ENCODE results near the gene SET. TPM values are rescaled to one million over a fixed set of nuclear protein-coding genes. Genes with fewer than 3 reads are reported as not detected.

Gene SET
- total and polyA plus RNA-seq, 2 of the 8 experiments (the other 6 are each of a cell fraction or from before 2014, with no cell fraction given), result 466 to 1,345 TPM

DNA sequence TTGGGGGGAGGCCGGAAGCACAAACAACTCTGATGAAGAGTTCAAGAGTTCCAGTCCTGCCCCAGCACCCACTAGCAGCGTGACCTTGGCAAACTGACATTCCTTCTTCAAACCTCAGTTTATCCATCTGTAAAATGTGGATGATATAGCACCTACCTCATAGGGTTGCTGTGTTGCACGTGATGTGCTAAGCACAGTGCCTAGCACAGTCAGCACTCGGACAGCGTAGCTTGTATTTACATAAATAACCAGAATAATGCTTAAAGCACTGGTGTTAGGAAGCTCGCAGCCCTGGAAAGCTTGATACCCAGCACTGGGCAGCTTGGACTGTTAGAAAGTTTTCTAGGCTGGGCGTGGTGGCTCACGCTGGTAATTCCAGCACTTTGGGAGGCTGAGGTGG lies 18.4 kb downstream of the SET start:
- Histone ChIP-seq H2AK5ac (ENCODE audit: low read depth, low read length) (no peak overlapping the region), H3K79me1 (ENCODE audit: low read depth, low read length) (no peaks in the 10 kb centered on the region), H3K4me2 (ENCODE audit: insufficient read depth in 1 of 2, low read depth in 2 of 2, low read length in 2 of 2) (no peak overlapping the region), H3K4me1 (replicated peaks in 1 of 4; ENCODE audit: control insufficient read depth in 3 of 4, insufficient read depth in 4 of 4, low read length in 3 of 4) (peaks cover 0 to 4% (median 2%) of the 10 kb centered on the region in 4 experiments; a peak in 3 of 7 replicates), H3K23me2 (ENCODE audit: low read depth, low read length) (peaks cover 7% of the 10 kb centered on the region; the same call in 1 of the 2 replicates), H3K14ac (ENCODE audit: insufficient read length) (no peak overlapping the region), H3K79me2 (ENCODE audit: control insufficient read depth in 1 of 2, insufficient read depth in 2 of 2, low read length in 2 of 2) (no peaks in the 10 kb centered on the region), H4K5ac (ENCODE audit: insufficient read length, low read depth, low read length) (no peak overlapping the region), H4K91ac (replicated peaks; ENCODE audit: insufficient read length, low read length) (no peak overlapping the region), H2BK12ac (ENCODE audit: low read depth, low read length) (no peak overlapping the region), H2BK15ac (ENCODE audit: low read length) (no peak overlapping the region), H3K4me3 (ENCODE audit: extremely low read depth in 1 of 4, insufficient read depth in 2 of 4, low read depth in 3 of 4, low read length in 4 of 4) (no peak overlapping the region), H2BK120ac (replicated peaks; ENCODE audit: low read depth, low read length) (no peak overlapping the region), H3K9ac (replicated peaks in 1 of 4; ENCODE audit: extremely low read depth in 1 of 4, low read depth in 3 of 4, low read length in 3 of 4) (no peak overlapping the region), H3K27me3 (replicated peaks in 1 of 4; ENCODE audit: control insufficient read depth in 3 of 4, extremely low read depth in 1 of 4, insufficient read depth in 3 of 4, low read length in 3 of 4) (no peaks in the 10 kb centered on the region), H3K23ac (ENCODE audit: insufficient read length) (no peak overlapping the region), H4K20me1 (replicated peaks in 1 of 2; ENCODE audit: control insufficient read depth in 1 of 2, insufficient read depth in 2 of 2, low read length in 2 of 2) (peaks cover 0 to 2% of the 10 kb centered on the region in 2 experiments), H2BK5ac (ENCODE audit: low read depth, low read length) (no peak overlapping the region), H3K27ac (ENCODE audit: low read depth, low read length) (no peak overlapping the region), H3K9me3 (ENCODE audit: insufficient read depth in 2 of 2, low read depth in 1 of 2, low read length in 1 of 2) (no peaks in the 10 kb centered on the region), H2BK20ac (ENCODE audit: low read length) (no peak overlapping the region), H3K36me3 (ENCODE audit: control insufficient read depth in 2 of 4, insufficient read depth in 4 of 4, low read length in 3 of 4) (peaks cover 0 to 5% (median 0%) of the 10 kb centered on the region in 4 experiments; a peak in 2 of 8 replicates), H3K4ac (replicated peaks; ENCODE audit: insufficient read length, low read depth, low read length) (no peak overlapping the region), H3K56ac (replicated peaks; ENCODE audit: insufficient read length, low read depth, low read length) (no peak overlapping the region), H3K18ac (ENCODE audit: extremely low read depth, low read length) (no peak overlapping the region), H4K8ac (ENCODE audit: extremely low read depth, insufficient read depth, low read length) (no peak overlapping the region), H2AFZ (ENCODE audit: low read length) (no peak overlapping the region)
- DNase-seq (ENCODE audit: low read depth in 1 of 2, low spot score in 2 of 2) (no peak), FAIRE-seq (no peak)
- POLR2A ChIA-PET (ENCODE audit: partially characterized antibody), result interaction anchor here (12.5 to 46.1 kb wide), 2 partner anchors 13 to 30 kb away, joined by 133 to 1197 read pairs; partner anchors contain the start of genes DYNC2I2, SET and ZDHHC12
- WGBS, 2 experiments (ENCODE audit: extremely low coverage in 1 of 2, insufficient coverage in 1 of 2, insufficient read length in 1 of 2, insufficient replicate concordance in 2 of 2, low coverage in 1 of 2, low lambda C conversion rate in 2 of 2, missing lambda C conversion rate in 1 of 2), result 95% methylated on average over 8 of the region's 8 CpGs; no CpG with 5 or more reads in 1 of the 2 experiments
- CTCF ChIA-PET (ENCODE audit: partially characterized antibody), result interaction anchor here (1.4 kb wide), 2 partner anchors 12 to 72 kb away, joined by 3 to 5 read pairs; no protein-coding TSS in a partner anchor
- TF ChIP-seq, protein P1, sequence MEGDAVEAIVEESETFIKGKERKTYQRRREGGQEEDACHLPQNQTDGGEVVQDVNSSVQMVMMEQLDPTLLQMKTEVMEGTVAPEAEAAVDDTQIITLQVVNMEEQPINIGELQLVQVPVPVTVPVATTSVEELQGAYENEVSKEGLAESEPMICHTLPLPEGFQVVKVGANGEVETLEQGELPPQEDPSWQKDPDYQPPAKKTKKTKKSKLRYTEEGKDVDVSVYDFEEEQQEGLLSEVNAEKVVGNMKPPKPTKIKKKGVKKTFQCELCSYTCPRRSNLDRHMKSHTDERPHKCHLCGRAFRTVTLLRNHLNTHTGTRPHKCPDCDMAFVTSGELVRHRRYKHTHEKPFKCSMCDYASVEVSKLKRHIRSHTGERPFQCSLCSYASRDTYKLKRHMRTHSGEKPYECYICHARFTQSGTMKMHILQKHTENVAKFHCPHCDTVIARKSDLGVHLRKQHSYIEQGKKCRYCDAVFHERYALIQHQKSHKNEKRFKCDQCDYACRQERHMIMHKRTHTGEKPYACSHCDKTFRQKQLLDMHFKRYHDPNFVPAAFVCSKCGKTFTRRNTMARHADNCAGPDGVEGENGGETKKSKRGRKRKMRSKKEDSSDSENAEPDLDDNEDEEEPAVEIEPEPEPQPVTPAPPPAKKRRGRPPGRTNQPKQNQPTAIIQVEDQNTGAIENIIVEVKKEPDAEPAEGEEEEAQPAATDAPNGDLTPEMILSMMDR (IDR thresholded peaks at IDR 0.05; ENCODE audit: control extremely low read depth in 1 of 3, insufficient read depth in 1 of 3, low read depth in 1 of 3, low read length in 3 of 3), result no peak
- TF ChIP-seq ZNF274 (IDR thresholded peaks at IDR 0.05; ENCODE audit: borderline replicate concordance, extremely low read depth, low read length), result no peak
- TF ChIP-seq, protein P2, sequence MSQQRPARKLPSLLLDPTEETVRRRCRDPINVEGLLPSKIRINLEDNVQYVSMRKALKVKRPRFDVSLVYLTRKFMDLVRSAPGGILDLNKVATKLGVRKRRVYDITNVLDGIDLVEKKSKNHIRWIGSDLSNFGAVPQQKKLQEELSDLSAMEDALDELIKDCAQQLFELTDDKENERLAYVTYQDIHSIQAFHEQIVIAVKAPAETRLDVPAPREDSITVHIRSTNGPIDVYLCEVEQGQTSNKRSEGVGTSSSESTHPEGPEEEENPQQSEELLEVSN (IDR thresholded peaks at IDR 0.05), result no peak
- no peak for TF ChIP-seq TBP (IDR thresholded peaks at IDR 0.05; ENCODE audit: low read depth, low read length)
- TF ChIP-seq BRCA1 (IDR thresholded peaks at IDR 0.05; ENCODE audit: low read depth, low read length), result no peak
- no peak for TF ChIP-seq FOSL1 (IDR thresholded peaks at IDR 0.05; ENCODE audit: insufficient read depth, low read depth, low read length)
- TF ChIP-seq SUZ12 (IDR thresholded peaks at IDR 0.05; ENCODE audit: low read length), result no peak
- no peak for TF ChIP-seq MAFK (IDR thresholded peaks at IDR 0.05; ENCODE audit: low read depth, low read length)
- no peak for TF ChIP-seq HDAC2 (IDR thresholded peaks at IDR 0.05; ENCODE audit: borderline replicate concordance in 1 of 2, low read depth in 2 of 2, low read length in 2 of 2)
- no peak for TF ChIP-seq CTBP2 (IDR thresholded peaks at IDR 0.05; ENCODE audit: borderline replicate concordance, insufficient read depth, insufficient read length, low read length)

Measured in H1 (cell line).